Liver (tissue), 3 donors: Measurements from ENCODE around the gene NOS1AP.

ENCODE experiments used
- ATF3 ChIP-seq: IDR thresholded peaks from 2 replicates; pipeline ENCODE4 v1.6.1; 2016; ENCODE audit warnings: antibody characterized with exemption
- CTCF ChIP-seq: fragments of 150-350 bp; IDR thresholded peaks from 2 replicates; pipeline ENCODE4 v1.5.1; 2017; ENCODE audit warnings: improper control_type of control experiment, low read depth, low read length; ENCODE audit not compliant: missing input control
- FOXA1 ChIP-seq: IDR thresholded peaks from 2 replicates; pipeline ENCODE4 v1.6.1; 2016; ENCODE audit warnings: antibody characterized with exemption
- GABPA ChIP-seq, 2 donors: IDR thresholded peaks in 1 of 2; conservative IDR thresholded peaks in 1 of 2; 2 replicates each; pipeline ENCODE4 v1.6.1; 2016; ENCODE audit warnings: antibody characterized with exemption in 2 of 2, mild to moderate bottlenecking in 1 of 2, moderate library complexity in 1 of 2
- HNF4A ChIP-seq, 2 donors: conservative IDR thresholded peaks; 2 replicates each; pipeline ENCODE4 v1.6.1; 2016; ENCODE audit warnings: antibody characterized with exemption in 2 of 2, mild to moderate bottlenecking in 2 of 2
- MAX ChIP-seq: IDR thresholded peaks from 2 replicates; pipeline ENCODE4 v1.6.1; 2016; ENCODE audit warnings: antibody characterized with exemption
- RAD21 ChIP-seq, 2 donors: IDR thresholded peaks; 2 replicates each; pipeline ENCODE4 v1.6.1; 2016; ENCODE audit warnings: antibody characterized with exemption in 2 of 2, mild to moderate bottlenecking in 2 of 2
- REST ChIP-seq: IDR thresholded peaks from 2 replicates; pipeline ENCODE4 v1.6.1; 2016; ENCODE audit warnings: antibody characterized with exemption, mild to moderate bottlenecking
- RXRA ChIP-seq, 2 donors: IDR thresholded peaks; 2 replicates each; pipeline ENCODE4 v1.6.1; 2017 to 2018; ENCODE audit warnings: antibody characterized with exemption in 2 of 2, mild to moderate bottlenecking in 1 of 2
- SP1 ChIP-seq: IDR thresholded peaks from 2 replicates; pipeline ENCODE4 v1.6.1; 2018; ENCODE audit warnings: antibody characterized with exemption, mild to moderate bottlenecking
- TAF1 ChIP-seq: conservative IDR thresholded peaks from 2 replicates; pipeline ENCODE4 v1.6.1; 2016; ENCODE audit warnings: antibody characterized with exemption, mild to moderate bottlenecking
- YY1 ChIP-seq: IDR thresholded peaks from 2 replicates; pipeline ENCODE4 v1.6.1; 2016; ENCODE audit warnings: antibody characterized with exemption, mild to moderate bottlenecking
- ZBTB33 ChIP-seq: IDR thresholded peaks from 2 replicates; pipeline ENCODE4 v1.6.1; 2016; ENCODE audit warnings: antibody characterized with exemption
- donor health status: healthy.
- donor health status: healthy.

GRCh38 chr1:162291000-162291399, 221.5 kb downstream of the NOS1AP start:
- TF ChIP-seq CTCF (no peak), RAD21 (IDR thresholded peaks at IDR 0.05) (no peak), FOXA1 (no peak), ZBTB33 (no peak), HNF4A (conservative IDR thresholded peaks at IDR 0.05) (no peak), YY1 (no peak), REST (no peak), MAX (no peak), ATF3 (no peak), GABPA (IDR thresholded peaks at IDR 0.05 in 1 of 2, conservative IDR thresholded peaks at IDR 0.05 in 1 of 2) (no peak), SP1 (no peak), RXRA (IDR thresholded peaks at IDR 0.05) (no peak), TAF1 (no peak)
